HL-60/S4 treated with retinoic acid at 250 ng/mL for 4 days and 3 days (cell line): ENCODE data around the gene VTI1A.

ENCODE experiments used
- in situ Hi-C: fragments of 300-500 bp; cut with MboI; formaldehyde crosslinking; loops from 2 replicates; pipeline ENCODE4 v1.7.0; 2022; ENCODE audit warnings: low sequenced_read_pairs

The VTI1A gene

GRCh38 chr10:112821038-112821437 lies 374.0 kb downstream of the VTI1A start:
- in situ Hi-C loops: no loop called here

- in situ Hi-C loops: no loop called here
These were observed 374.6 kb downstream of the VTI1A start for GRCh38 chr10:112821663-112822062.

- in situ Hi-C loops: no loop called here
These were observed 376.0 kb downstream of the VTI1A start for GRCh38 chr10:112823007-112823406.

GRCh38 chr10:112823604-112824003 lies 376.6 kb downstream of the VTI1A start:
- in situ Hi-C loops: no loop called here

GRCh38 chr10:112826018-112826697 lies 379.1 kb downstream of the VTI1A start:
- in situ Hi-C loops: no loop called here

- in situ Hi-C loops: no loop called here
These were observed 380.1 kb downstream of the VTI1A start for GRCh38 chr10:112827086-112827485.

GRCh38 chr10:112827951-112828350 lies 380.9 kb downstream of the VTI1A start:
- in situ Hi-C loops: no loop called here

- in situ Hi-C loops: no loop called here
These were observed 384.8 kb downstream of the VTI1A start for GRCh38 chr10:112831859-112832258.

- in situ Hi-C loops: no loop called here
These were observed 385.4 kb downstream of the VTI1A start for GRCh38 chr10:112832361-112832878.

- in situ Hi-C loops: no loop called here
These were observed 385.9 kb downstream of the VTI1A start for GRCh38 chr10:112832959-112833358.

GRCh38 chr10:112834751-112835181 lies 387.8 kb downstream of the VTI1A start:
- in situ Hi-C loops: no loop called here

- in situ Hi-C loops: no loop called here
These were observed 388.3 kb downstream of the VTI1A start for GRCh38 chr10:112835217-112835715.

GRCh38 chr10:112835944-112836451 lies 389.0 kb downstream of the VTI1A start:
- in situ Hi-C loops: no loop called here

GRCh38 chr10:112838784-112839481 lies 391.9 kb downstream of the VTI1A start:
- in situ Hi-C loops: no loop called here

GRCh38 chr10:112839928-112840654 lies 393.1 kb downstream of the VTI1A start:
- in situ Hi-C loops: no loop called here

- in situ Hi-C loops: no loop called here
These were observed 394.5 kb downstream of the VTI1A start for GRCh38 chr10:112841549-112841948.

GRCh38 chr10:112842832-112843360 lies 395.9 kb downstream of the VTI1A start:
- in situ Hi-C loops: no loop called here

GRCh38 chr10:112843623-112844022 lies 396.6 kb downstream of the VTI1A start:
- in situ Hi-C loops: no loop called here

- in situ Hi-C loops: no loop called here
These were observed 397.9 kb downstream of the VTI1A start for GRCh38 chr10:112844681-112845544.

- in situ Hi-C loops: no loop called here
These were observed 400.8 kb downstream of the VTI1A start for GRCh38 chr10:112847778-112848177.
